Small intestine (tissue), 7 donors: ENCODE measurements around the gene PNPLA8. TPM values are rescaled to one million over a fixed set of nuclear protein-coding genes. Genes with fewer than 3 reads are reported as not detected.
"Not testable (repeated sequence)": the region's sequence is repeated elsewhere in the genome, so short reads cannot be mapped to it uniquely, and the experiment has no call there.

Experiments used
- DNase-seq, 2 donors: peaks; one replicate each; pipeline versions ENCODE4 v3.0.0 to v3.0.0-alpha.2; 2013
- FAIRE-seq: peaks from 2 replicates; lab custom pipeline; 2012; peaks lifted over from hg19 to GRCh38; lab: Jason Lieb, UNC
- H3K27ac ChIP-seq, 3 donors: one replicate each; pipeline ENCODE4 v1.5.1; 2013; ENCODE audit warnings: low read length in 2 of 3, mild to moderate bottlenecking in 2 of 3, control low read depth in 1 of 3, inconsistent platforms in 1 of 3, low read depth in 1 of 3, moderate library complexity in 1 of 3
- H3K27me3 ChIP-seq, 3 donors: one replicate each; pipeline ENCODE4 v1.6.1; 2013; ENCODE audit warnings: low read length in 3 of 3, inconsistent platforms in 1 of 3; ENCODE audit not compliant: control insufficient read depth in 3 of 3, insufficient read depth in 3 of 3
- H3K36me3 ChIP-seq, 3 donors: one replicate each; pipeline ENCODE4 v1.6.1; 2013; ENCODE audit warnings: low read length in 3 of 3, inconsistent platforms in 1 of 3, low read depth in 1 of 3, mild to moderate bottlenecking in 1 of 3, moderate library complexity in 1 of 3; ENCODE audit not compliant: control insufficient read depth in 3 of 3, insufficient read depth in 2 of 3
- H3K4me1 ChIP-seq, 3 donors: one replicate each; pipeline ENCODE4 v1.6.1; 2013; ENCODE audit warnings: low read length in 2 of 3, inconsistent platforms in 1 of 3, low read depth in 1 of 3, mild to moderate bottlenecking in 1 of 3, moderate library complexity in 1 of 3; ENCODE audit not compliant: control insufficient read depth in 3 of 3, insufficient read depth in 2 of 3
- H3K4me3 ChIP-seq, 3 donors: one replicate each; pipeline ENCODE4 v1.5.1; 2013; ENCODE audit warnings: low read length in 3 of 3, control low read depth in 1 of 3, inconsistent platforms in 1 of 3, low read depth in 1 of 3, mild to moderate bottlenecking in 1 of 3, moderate library complexity in 1 of 3
- H3K9me3 ChIP-seq, 2 donors: one replicate each; pipeline ENCODE4 v1.6.1; 2013; ENCODE audit warnings: low read depth in 1 of 2, low read length in 1 of 2; ENCODE audit not compliant: control insufficient read depth in 2 of 2, insufficient read depth in 1 of 2
- WGBS, 3 donors: extraction: QIAGEN DNeasy Blood & Tissue Kit; methylation state at CpG; one replicate each; pipeline ENCODE4 v1.1.7; 2013; 5-methylcytosine and 5-hydroxymethylcytosine counted together
- polyA plus RNA-seq, 4 donors: library from polyadenylated mRNA; stranded (reverse) in 3 of 4; unstranded in 1 of 4; fragments of 200-250 nt in 3 of 4; fragments of 120-200 nt in 1 of 4; gene quantifications; one replicate each; pipeline versions ENCODE4 v1.2.1 to v1.2.3, GENCODE V29; 2013
- donor health status: healthy with polysubstance abuse.
- donor health status: control.
- donor health status: control.
- donor health status: Bipolar disorder and iron deficiency.
- donor health status: healthy.

The PNPLA8 gene
- polyA plus RNA-seq, 4 donors = 8.3 to 21.2 (median 10.4) TPM

- Histone ChIP-seq H3K27me3 (no peaks in the 10 kb centered on the region), H3K36me3 (peaks cover 0 to 5% (median 0%) of the 10 kb centered on the region in 3 donors), H3K9me3 (peaks cover 0 to 4% of the 10 kb centered on the region in 2 donors), H3K4me3 (no peak overlapping the region), H3K27ac (no peak overlapping the region), H3K4me1 (peaks cover 0 to 3% (median 0%) of the 10 kb centered on the region in 3 donors)
- DNase-seq (no peak), FAIRE-seq (no peak)
Measured at GRCh38 chr7:108565987-108566386, 40.1 kb upstream of the PNPLA8 start.

DNA sequence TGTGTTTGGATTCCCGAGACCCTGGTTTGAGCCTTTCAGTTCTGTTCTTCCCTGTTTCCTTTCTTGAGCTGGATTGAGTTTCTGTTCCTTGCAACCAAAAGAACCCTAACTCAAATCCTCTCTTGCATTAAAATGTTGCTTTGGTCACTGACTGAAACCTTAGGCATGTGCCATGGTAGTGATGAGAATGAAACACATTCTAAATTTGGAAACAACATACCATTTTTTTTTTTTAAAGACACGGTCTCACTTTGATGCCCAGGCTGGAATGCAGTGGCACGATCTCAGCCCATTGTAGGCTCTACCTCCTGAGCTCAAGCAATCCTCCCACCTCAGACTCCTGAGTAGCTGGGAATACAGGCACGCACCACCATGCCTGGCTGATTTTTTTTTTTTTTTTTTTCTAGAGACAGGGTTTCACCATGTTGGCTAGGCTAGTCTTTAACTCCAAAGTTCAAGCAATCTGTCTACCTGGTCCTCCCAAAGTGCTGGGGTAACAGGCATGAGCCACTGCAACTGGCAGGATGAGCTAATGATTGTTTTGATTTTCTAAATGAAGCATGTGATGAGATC lies 35.2 kb upstream of the PNPLA8 start:
- Histone ChIP-seq H3K27ac (no peak overlapping the region), H3K27me3 (no peaks in the 10 kb centered on the region), H3K36me3 (peaks cover 0 to 5% (median 0%) of the 10 kb centered on the region in 3 donors), H3K4me3 (no peak overlapping the region), H3K9me3 (peaks cover 2 to 29% of the 10 kb centered on the region in 2 donors), H3K4me1 (no peaks in the 10 kb centered on the region)
- no peak for DNase-seq
- no peak for FAIRE-seq
- WGBS, 3 donors = 93 to 94% (median 94%) methylated on average over 4 of the region's 4 CpGs

- Histone ChIP-seq H3K27me3 (no peaks in the 10 kb centered on the region), H3K4me1 (no peaks in the 10 kb centered on the region), H3K27ac (no peak overlapping the region), H3K9me3 (peaks cover 2 to 38% of the 10 kb centered on the region in 2 donors), H3K4me3 (no peak overlapping the region), H3K36me3 (peaks cover 0 to 2% (median 0%) of the 10 kb centered on the region in 3 donors)
- 75 to 78% (median 77%) methylated on average over 4 of the region's 4 CpGs for WGBS, 3 donors
- DNase-seq (no peak), FAIRE-seq (no peak)
Measured at GRCh38 chr7:108559253-108559652, 33.3 kb upstream of the PNPLA8 start.

DNA sequence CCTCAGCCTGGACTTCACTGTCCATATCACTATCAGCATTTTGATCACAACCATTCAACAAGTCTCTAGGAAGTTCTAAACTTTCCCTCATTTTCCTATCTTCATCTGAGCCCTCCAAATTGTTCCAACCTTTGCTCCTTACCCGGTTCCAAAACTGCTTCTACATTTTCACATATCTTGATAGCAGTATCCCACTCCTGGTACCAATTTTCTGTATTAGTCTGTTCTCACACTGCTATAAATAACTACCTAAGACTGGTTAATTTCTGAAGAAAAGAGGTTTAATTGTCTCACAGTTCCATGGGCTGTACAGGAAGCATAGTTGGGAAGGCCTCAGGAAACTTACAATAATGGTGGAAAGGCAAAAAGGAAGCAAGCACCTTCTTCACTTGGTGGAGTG lies 31.7 kb upstream of the PNPLA8 start:
- Histone ChIP-seq H3K27ac (no peak overlapping the region), H3K9me3 (peaks cover 2 to 35% of the 10 kb centered on the region in 2 donors), H3K27me3 (no peaks in the 10 kb centered on the region), H3K4me1 (no peaks in the 10 kb centered on the region), H3K4me3 (no peak overlapping the region), H3K36me3 (no peaks in the 10 kb centered on the region)
- WGBS, 3 donors = 84 to 96% (median 92%) methylated on average over 1 of the region's 1 CpG
- FAIRE-seq (no peak), DNase-seq (no peak)

GRCh38 chr7:108557191-108557590 lies 31.3 kb upstream of the PNPLA8 start:
- 97 to 100% (median 98%) methylated on average over 3 of the region's 3 CpGs for WGBS, 3 donors
- no peak for DNase-seq
- Histone ChIP-seq H3K27ac (no peak overlapping the region), H3K27me3 (no peaks in the 10 kb centered on the region), H3K4me3 (no peak overlapping the region), H3K4me1 (no peaks in the 10 kb centered on the region), H3K36me3 (no peaks in the 10 kb centered on the region), H3K9me3 (peaks cover 2 to 35% of the 10 kb centered on the region in 2 donors)
- FAIRE-seq = no peak

DNA sequence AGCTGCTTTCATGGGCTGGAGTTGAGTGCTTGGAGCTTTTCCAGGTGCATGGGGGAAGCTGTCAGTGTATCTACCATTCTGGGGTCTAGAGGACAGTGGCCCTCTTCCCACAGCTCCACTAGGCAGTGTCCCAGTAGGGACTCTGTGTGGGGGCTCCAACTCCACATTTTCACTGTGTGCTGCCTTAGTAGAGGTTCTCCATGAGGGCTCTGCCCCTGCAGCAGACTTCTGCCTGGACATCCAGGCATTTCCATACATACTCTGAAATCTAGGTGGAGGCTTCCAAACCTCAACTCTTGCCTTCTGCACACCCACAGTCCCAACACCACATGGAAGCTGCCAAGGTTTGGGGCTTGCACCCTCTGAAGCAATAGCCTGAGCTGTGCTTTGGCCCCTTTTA lies 30.7 kb upstream of the PNPLA8 start:
- H3K27me3 ChIP-seq, H3K4me3 ChIP-seq, H3K4me1 ChIP-seq: not testable (repeated sequence)

GRCh38 chr7:108548141-108548896 lies 22.4 kb upstream of the PNPLA8 start:
- H3K27me3 ChIP-seq, DNase-seq, H3K4me1 ChIP-seq, H3K36me3 ChIP-seq, FAIRE-seq, H3K9me3 ChIP-seq, H3K4me3 ChIP-seq, H3K27ac ChIP-seq: not testable (repeated sequence)
- 54 to 71% (median 57%) methylated on average over 2 of the region's 2 CpGs for WGBS, 3 donors

More for the DNA sequence above, 30.7 kb upstream of the PNPLA8 start:
- not testable (repeated sequence) for H3K36me3 ChIP-seq, H3K27ac ChIP-seq, FAIRE-seq, DNase-seq
- peaks cover 2 to 35% of the 10 kb centered on the region in 2 donors for H3K9me3 ChIP-seq

- no peaks in the 10 kb centered on the region for H3K36me3 ChIP-seq
- no peak for DNase-seq
- H3K9me3 ChIP-seq = peaks cover 0 to 3% of the 10 kb centered on the region in 2 donors
- no peak overlapping the region for H3K4me3 ChIP-seq
- 72 to 90% (median 88%) methylated on average over 2 of the region's 2 CpGs for WGBS, 3 donors
- no peak overlapping the region for H3K27ac ChIP-seq
- H3K4me1 ChIP-seq = no peaks in the 10 kb centered on the region
- no peak for FAIRE-seq
- H3K27me3 ChIP-seq = no peaks in the 10 kb centered on the region
Measured at GRCh38 chr7:108541478-108541877, 15.5 kb upstream of the PNPLA8 start.
